Gastroesophageal sphincter (tissue), 3 donors: Measurements from ENCODE around the gene API5.

Experiments
- CTCF ChIP-seq, 4 experiments: fragments of 200-600 bp in 2 of 4; fragments of 450-650 bp in 2 of 4; sonication (generic) in 1 of 4; IDR thresholded peaks; one replicate each; pipeline ENCODE4 v1.5.1; 2017 to 2019; ENCODE audit warnings: antibody characterized with exemption in 4 of 4, mild to moderate bottlenecking in 2 of 4, moderate library complexity in 2 of 4
- POLR2A ChIP-seq, 2 donors: fragments of 450-650 bp; IDR thresholded peaks; one replicate each; pipeline ENCODE4 v1.6.1; 2017; ENCODE audit warnings: antibody characterized with exemption in 2 of 2, mild to moderate bottlenecking in 2 of 2, moderate library complexity in 1 of 2
- POLR2AphosphoS5 ChIP-seq: sonication (generic); formaldehyde crosslinking; IDR thresholded peaks from one replicate; pipeline ENCODE4 v1.6.1; 2017; ENCODE audit warnings: antibody characterized with exemption

- TF ChIP-seq CTCF (IDR thresholded peaks at IDR 0.05): no peak
- TF ChIP-seq POLR2A (IDR thresholded peaks at IDR 0.05): no peak
- TF ChIP-seq POLR2AphosphoS5: no peak
Observed at GRCh38 chr11:43341159-43341558, 29.4 kb downstream of the API5 start.
